ENCODE data around the gene ABLIM3. TPM values are rescaled to one million over a fixed set of nuclear protein-coding genes. Genes with fewer than 3 reads are reported as not detected.

ABLIM3 gene
- total and polyA plus RNA-seq, 9 donors: 1.7 to 26.4 (median 6.2) TPM

DNA sequence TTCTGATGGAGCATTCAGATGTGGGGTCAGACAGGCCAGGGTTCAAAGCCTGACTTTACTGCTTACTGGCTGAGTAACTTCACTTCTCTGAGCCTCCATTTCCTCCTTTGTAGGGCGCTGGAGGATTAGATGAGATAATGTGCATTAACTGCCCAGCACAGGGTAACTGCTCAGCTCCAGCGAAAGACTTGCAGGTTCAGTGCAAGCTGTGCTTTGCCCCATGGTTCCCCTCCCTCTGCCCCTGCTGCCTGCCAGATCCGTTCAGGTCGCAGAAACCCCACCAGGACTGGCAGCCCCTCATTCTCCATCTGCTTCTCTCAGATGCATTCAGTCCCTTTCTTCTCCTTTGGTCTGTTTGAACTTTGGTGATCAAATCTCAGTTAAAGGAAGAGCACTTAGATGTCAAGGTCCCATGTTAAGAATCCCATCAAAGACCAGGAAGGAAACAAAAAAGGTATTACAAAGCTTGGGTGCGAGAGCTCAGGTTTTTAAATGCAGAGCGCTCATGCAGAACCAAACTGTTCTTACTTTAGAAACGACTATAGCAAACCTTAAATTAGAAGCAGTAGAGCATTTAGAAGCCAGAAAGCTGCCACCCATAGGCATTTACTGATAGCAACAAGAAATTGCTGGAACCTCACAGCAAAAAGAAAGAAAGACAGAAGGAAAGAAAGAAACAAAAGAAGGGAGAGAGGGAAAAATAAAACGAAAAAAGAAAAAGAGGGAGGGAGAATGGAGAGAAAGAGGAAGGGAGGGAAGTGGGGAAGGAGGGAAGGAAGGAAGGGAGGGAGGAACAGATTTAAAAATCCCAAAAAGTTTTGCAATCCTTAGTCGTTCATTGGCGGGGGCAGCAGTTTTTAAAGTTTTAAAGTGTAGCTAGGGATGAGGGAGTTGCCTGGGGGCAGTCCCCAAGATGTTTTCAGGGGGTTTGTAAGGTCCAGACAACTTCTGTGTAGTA is 153.9 kb downstream of the ABLIM3 start:
- H3K4me1 ChIP-seq (ENCODE audit: insufficient read depth): no peaks in the 10 kb centered on the region
- intact Hi-C loops (cut with DNase I): no loop called here
- 57 to 61% (median 58%) methylated on average over 10 of the region's 10 CpGs for WGBS, 3 donors
- H3K27me3 ChIP-seq: no peaks in the 10 kb centered on the region
- H3K36me3 ChIP-seq: no peaks in the 10 kb centered on the region
- no peak for DNase-seq
- no peak overlapping the region for H3K4me3 ChIP-seq
- no peaks in the 10 kb centered on the region for H3K9me3 ChIP-seq
- TF ChIP-seq EP300 (IDR thresholded peaks at IDR 0.05) (no peak), POLR2A (IDR thresholded peaks at IDR 0.05) (no peak)
- TF ChIP-seq, protein P1, sequence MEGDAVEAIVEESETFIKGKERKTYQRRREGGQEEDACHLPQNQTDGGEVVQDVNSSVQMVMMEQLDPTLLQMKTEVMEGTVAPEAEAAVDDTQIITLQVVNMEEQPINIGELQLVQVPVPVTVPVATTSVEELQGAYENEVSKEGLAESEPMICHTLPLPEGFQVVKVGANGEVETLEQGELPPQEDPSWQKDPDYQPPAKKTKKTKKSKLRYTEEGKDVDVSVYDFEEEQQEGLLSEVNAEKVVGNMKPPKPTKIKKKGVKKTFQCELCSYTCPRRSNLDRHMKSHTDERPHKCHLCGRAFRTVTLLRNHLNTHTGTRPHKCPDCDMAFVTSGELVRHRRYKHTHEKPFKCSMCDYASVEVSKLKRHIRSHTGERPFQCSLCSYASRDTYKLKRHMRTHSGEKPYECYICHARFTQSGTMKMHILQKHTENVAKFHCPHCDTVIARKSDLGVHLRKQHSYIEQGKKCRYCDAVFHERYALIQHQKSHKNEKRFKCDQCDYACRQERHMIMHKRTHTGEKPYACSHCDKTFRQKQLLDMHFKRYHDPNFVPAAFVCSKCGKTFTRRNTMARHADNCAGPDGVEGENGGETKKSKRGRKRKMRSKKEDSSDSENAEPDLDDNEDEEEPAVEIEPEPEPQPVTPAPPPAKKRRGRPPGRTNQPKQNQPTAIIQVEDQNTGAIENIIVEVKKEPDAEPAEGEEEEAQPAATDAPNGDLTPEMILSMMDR (IDR thresholded peaks at IDR 0.05): no peak
- H3K27ac ChIP-seq: no peak overlapping the region

DNA sequence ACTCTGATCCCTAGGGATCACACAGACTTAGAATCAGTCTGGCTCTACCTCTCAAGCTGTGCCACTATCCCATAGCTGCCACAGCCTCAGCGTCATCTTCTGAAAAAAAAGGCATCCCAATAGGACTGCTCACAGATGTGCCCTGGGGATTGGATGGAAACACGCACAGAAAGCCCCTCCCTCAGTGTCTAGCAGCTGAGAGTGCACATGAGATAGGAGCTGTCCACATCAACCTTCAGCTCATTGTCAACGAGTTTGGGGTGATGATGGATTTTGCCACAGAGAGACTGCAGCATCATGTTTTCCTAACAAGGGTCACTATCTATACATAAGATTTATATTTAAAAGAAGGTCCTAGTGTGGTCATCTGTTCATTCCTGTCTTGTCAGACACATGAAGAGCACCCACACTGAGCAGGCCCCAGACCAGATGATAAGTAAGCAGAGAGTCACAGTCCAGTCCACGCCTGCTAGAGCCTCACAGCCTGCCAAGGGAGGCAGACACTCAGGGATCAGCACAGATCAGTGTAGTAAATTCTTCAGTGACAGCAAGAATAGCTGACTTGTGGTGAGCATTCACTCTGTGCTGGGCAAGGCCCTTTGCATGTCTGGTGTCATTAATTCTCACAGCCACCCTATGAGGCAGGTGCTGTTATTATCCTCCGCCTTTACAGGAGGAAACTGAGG is 156.2 kb downstream of the ABLIM3 start:
- no peaks in the 10 kb centered on the region for H3K9me3 ChIP-seq
- no peaks in the 10 kb centered on the region for H3K36me3 ChIP-seq
- WGBS, 3 donors: 68 to 72% (median 72%) methylated on average over 5 of the region's 5 CpGs
- no peak for TF ChIP-seq POLR2A (IDR thresholded peaks at IDR 0.05)
- TF ChIP-seq EP300 (IDR thresholded peaks at IDR 0.05): no peak
- TF ChIP-seq, protein P1 (IDR thresholded peaks at IDR 0.05): no peak
- no peak overlapping the region for H3K27ac ChIP-seq
- no peak overlapping the region for H3K4me3 ChIP-seq
- no peaks in the 10 kb centered on the region for H3K4me1 ChIP-seq (ENCODE audit: insufficient read depth)
- H3K27me3 ChIP-seq: no peaks in the 10 kb centered on the region
- DNase-seq: no peak
- intact Hi-C loops (cut with DNase I): no loop called here

DNA sequence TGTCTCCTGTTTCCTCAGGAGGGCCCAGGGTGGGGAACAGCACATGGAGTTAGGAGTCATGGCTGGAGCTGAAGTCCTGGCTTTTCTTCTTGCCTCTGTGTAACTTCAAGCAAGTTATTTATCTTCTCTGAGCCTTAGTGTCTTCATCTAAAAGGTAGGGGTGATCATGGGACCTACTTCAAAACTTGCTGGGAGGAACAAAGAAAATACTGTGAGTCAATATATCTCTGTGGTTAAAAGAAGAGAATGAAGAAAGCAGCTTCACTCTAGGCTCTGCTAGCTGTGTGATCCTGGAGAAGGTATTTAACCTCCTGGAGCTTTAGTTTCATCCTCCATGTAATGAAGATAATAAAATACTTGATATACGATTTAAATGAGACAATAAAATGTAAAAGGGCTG is 156.9 kb downstream of the ABLIM3 start:
- H3K9me3 ChIP-seq: no peaks in the 10 kb centered on the region
- no peaks in the 10 kb centered on the region for H3K4me1 ChIP-seq (ENCODE audit: insufficient read depth)
- H3K36me3 ChIP-seq: no peaks in the 10 kb centered on the region
- WGBS, 3 donors: 59 to 86% (median 70%) methylated on average over 1 of the region's 1 CpG
- no peaks in the 10 kb centered on the region for H3K27me3 ChIP-seq
- intact Hi-C loops (cut with DNase I): no loop called here
- no peak overlapping the region for H3K27ac ChIP-seq
- DNase-seq: no peak
- TF ChIP-seq POLR2A (IDR thresholded peaks at IDR 0.05) (no peak), EP300 (IDR thresholded peaks at IDR 0.05) (no peak)
- TF ChIP-seq, protein P1 (IDR thresholded peaks at IDR 0.05): no peak
- H3K4me3 ChIP-seq: no peak overlapping the region

DNA sequence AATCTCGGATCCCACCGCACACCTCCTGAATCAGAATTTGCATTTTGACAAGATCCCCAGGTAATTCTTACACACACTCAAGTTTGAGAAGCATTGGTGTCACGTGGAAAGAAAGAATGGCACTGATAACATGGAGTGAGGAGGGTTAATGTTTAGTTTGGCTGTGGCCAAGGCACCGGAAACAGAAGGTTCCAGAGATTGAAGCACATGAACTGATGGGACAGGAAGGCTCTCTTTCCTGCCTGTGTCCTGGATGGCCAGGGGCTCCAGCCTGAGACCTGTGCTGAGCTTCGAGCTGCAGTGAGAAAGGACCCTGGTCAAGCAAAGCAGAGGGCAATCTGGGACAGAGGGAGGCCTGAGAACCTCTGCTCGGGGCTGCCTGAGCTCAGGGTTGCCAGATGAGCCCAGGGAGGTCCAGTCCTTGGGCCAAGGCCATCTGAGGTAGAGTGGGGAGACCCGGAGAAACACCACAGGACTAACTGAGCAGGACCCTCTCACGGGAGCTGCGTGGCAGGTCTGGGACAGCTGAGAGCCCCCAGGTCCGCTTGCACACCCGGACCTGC is 157.6 kb downstream of the ABLIM3 start:
- no peak overlapping the region for H3K27ac ChIP-seq
- no peak overlapping the region for H3K4me3 ChIP-seq
- 60 to 71% (median 67%) methylated on average over 9 to 11 of the region's 11 CpGs for WGBS, 3 donors
- TF ChIP-seq, protein P1 (IDR thresholded peaks at IDR 0.05): no peak
- TF ChIP-seq EP300 (IDR thresholded peaks at IDR 0.05): no peak
- TF ChIP-seq POLR2A (IDR thresholded peaks at IDR 0.05): no peak
- DNase-seq: no peak
- no peaks in the 10 kb centered on the region for H3K4me1 ChIP-seq (ENCODE audit: insufficient read depth)
- H3K36me3 ChIP-seq: no peaks in the 10 kb centered on the region
- intact Hi-C loops (cut with DNase I): no loop called here
- H3K9me3 ChIP-seq: no peaks in the 10 kb centered on the region
- H3K27me3 ChIP-seq: no peaks in the 10 kb centered on the region
